Fibroblast of peridontal ligament (primary cell): Measurements from ENCODE around the gene ZBED4.

Experiments used
- DNase-seq: peaks from one replicate; pipeline ENCODE4 v3.0.0-alpha.2; 2010; ENCODE audit errors: extremely low read depth

Gene ZBED4

DNA sequence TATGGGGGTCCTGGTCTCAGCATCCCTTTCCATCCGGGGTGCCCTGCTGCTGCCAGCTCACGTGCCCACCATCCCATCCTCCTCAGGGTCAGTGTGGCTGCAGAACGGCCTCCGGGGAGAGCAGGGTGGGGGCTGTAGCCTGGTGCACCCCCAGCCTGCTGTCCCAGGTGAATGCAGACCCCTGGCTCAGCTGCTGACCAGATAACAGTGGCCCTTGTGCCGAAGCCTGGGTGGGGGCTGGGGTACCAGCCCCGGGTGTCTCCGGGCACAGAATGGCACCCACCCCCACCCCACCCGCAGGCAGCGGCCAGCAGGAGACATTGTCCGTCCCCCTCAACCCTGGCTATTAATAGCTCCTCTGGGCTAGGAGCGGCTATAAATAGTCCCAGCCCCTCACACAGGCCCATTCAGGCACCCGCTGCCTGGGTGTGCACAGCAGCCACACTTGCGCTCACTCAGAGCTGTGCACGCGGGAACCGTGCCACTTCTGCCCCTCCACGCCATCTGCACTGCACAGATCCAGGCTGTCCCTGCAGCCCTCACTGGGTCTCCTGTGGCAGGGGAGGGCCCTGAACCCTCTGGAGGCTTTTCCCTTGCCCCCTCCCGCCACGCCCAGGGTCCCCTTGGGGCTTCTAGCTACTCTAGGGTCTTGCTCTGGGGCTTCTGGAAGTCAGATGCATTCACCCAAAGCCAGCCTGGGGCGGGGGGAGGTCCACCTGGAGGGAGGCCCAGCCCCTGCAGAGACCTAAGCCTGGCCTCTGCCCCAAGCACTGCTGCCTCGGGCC is 83.5 kb downstream of the ZBED4 start:
- no peak for DNase-seq

DNA sequence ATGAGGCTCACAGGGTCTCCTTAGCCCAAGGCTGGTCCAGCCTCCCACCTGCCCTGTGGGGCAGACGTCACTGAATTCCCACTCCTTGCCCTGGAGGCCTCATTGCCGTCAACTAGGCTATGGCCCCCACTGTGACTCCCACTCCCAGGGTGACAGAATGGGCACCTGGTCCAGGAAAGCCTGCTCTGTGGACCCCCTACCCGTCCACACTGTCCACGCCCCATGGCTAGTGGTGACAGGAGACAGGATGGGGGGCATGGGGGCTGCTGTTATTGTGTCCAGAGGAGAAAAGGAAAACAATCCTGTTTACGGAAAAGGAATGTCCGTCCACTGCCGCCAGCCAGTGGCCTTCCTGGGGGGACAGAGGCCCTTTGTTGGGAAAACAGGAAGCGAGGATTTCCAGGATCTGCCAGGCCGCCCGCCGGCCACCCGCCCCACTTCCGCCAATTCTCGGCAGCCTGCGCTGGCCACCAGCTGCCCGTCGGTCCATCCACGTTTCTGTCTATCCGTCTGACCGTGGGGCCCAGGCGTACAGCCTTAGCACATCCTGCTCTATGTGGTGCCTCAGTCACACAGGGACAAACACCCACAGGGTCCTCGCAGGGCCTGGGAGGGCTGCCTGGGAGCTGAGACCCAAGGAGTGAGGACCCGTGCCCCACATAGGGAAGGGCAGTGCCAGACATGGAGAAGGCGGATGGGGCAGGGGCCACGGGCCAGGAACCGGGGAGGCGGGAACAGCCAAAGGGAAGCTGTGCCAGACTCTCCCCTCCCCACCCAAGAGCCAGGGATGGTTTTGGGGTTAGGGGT is 84.3 kb downstream of the ZBED4 start:
- no peak for DNase-seq

GRCh38 chr22:49938565-49939136 is 85.0 kb downstream of the ZBED4 start:
- DNase-seq = no peak
